ENCODE data around the gene PRDM16.
"Not testable (repeated sequence)": the region's sequence is repeated elsewhere in the genome, so short reads cannot be mapped to it uniquely, and the experiment has no call there.

The PRDM16 gene

GRCh38 chr1:3272321-3273045, 203.5 kb downstream of the PRDM16 start:
- DNase-seq (ENCODE audit: low read depth in 2 of 3, low spot score in 2 of 3), result no peak

- no peak for DNase-seq (ENCODE audit: low read depth in 2 of 3, low spot score in 2 of 3)
These were observed 204.4 kb downstream of the PRDM16 start for GRCh38 chr1:3273447-3273846.

- DNase-seq (ENCODE audit: low read depth in 2 of 3, low spot score in 2 of 3), result no peak
These were observed 206.0 kb downstream of the PRDM16 start for GRCh38 chr1:3274972-3275371.

DNA sequence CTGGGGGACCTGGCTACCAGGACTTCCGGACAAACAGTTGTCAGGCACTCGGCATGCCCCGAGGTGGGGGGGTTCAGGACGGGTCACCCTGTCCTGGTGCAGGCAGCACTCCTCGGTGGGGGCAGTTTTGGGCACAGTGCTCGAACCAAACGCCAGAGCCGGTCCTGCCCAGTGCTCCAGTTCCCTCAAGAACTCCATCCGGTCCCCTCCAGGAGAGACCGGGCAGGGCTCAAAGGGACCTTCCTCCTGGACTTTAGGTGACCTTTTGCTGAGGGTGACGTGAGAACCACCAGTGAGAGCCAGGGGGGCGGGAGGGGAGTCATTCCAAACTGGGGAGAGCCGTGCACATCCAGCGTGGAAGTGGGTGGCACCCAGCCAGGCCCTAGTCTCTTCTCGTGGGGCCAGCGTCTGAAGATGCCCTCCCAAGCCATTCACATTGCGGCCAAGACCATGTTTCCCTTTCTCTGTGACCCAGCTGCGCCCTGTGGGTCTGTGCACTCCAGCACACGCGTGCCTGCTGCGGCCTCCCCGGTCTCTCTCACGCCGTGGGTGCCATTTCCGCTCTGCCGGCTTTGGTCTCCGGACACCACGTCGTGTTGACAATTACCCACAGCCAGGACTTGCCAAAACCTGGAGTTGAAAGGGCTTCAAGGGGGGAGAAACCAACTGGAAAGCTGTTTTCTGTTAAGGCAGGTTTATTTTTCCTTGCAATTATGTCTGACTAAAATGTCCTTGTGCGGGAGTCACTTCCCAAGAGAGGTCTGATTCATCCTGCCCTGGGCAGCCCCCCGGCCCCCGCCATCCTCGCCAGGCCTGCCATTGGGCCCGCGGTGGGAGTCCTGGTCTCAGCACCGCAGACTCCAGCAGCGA, 206.7 kb downstream of the PRDM16 start:
- DNase-seq (ENCODE audit: low read depth in 2 of 3, low spot score in 2 of 3), result no peak

GRCh38 chr1:3276341-3276800, 207.4 kb downstream of the PRDM16 start:
- no peak for DNase-seq (ENCODE audit: low read depth in 2 of 3, low spot score in 2 of 3)

GRCh38 chr1:3277011-3277471, 208.0 kb downstream of the PRDM16 start:
- no peak for DNase-seq (ENCODE audit: low read depth in 2 of 3, low spot score in 2 of 3)

DNA sequence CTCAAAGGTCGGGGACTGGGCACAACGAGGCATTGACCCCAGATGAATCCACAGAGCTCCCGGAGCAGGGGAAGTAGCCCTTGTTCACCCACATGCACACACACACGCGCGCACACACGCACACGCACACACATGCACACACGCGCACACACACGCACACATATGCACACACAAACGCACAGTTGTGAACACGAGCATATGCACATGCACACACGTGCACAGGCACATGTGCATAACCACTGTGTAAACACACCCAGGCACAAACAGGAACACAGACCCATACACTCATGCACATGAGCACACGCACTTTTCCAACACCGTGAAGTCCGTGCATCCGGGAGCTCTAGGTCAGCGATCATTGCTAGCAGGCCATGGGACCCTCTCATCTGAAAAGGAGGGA, 208.6 kb downstream of the PRDM16 start:
- no peak for DNase-seq (ENCODE audit: low read depth in 2 of 3, low spot score in 2 of 3)

GRCh38 chr1:3278416-3279181, 209.6 kb downstream of the PRDM16 start:
- no peak for DNase-seq (ENCODE audit: low read depth in 2 of 3, low spot score in 2 of 3)

DNA sequence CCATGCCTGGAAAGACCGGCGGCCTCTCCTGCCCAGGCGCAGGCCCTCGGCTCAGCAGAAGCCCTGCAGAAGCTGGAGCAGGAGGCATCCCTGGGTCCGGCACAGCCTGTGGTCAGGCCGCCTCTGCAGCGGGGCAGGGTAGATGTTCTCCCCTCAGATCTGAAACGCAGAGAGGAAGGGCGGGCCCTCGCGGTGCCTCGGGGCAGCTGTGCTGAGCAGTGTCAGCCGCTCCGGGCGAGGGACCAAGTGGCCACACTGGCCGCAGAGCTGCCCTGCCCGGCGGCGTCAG, 210.1 kb downstream of the PRDM16 start:
- DNase-seq (ENCODE audit: low read depth in 2 of 3, low spot score in 2 of 3), result no peak

GRCh38 chr1:3281735-3282134, 212.7 kb downstream of the PRDM16 start:
- no peak for DNase-seq (ENCODE audit: low read depth in 2 of 3, low spot score in 2 of 3)

- DNase-seq (ENCODE audit: low read depth in 2 of 3, low spot score in 2 of 3), result no peak
These were observed 213.2 kb downstream of the PRDM16 start for GRCh38 chr1:3282186-3282585.

- no peak for DNase-seq (ENCODE audit: low read depth in 2 of 3, low spot score in 2 of 3)
These were observed 213.8 kb downstream of the PRDM16 start for GRCh38 chr1:3282656-3283430.

GRCh38 chr1:3283849-3284248, 214.8 kb downstream of the PRDM16 start:
- DNase-seq (ENCODE audit: low read depth in 2 of 3, low spot score in 2 of 3), result no peak

DNA sequence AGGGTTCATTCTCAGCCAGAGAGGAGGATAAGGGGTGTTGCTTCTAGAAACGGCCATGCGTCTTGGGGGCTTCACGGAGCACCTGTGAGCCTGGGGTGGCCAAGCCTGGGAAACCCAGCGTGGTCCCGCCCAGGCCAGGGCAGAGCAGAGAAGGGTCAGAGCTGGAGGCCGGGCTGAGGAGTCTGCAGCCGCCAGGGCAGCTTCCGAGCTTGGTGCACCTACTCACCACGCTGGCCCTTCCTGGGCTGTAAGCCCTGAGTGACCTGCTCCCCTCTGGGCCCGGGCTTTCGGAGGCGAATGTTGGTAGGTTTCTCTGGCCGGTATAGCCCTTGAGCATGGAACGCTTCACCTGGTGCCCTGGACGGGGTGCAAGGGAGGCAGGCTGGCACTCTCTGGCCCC, 215.7 kb downstream of the PRDM16 start:
- DNase-seq (ENCODE audit: low read depth in 2 of 3, low spot score in 2 of 3), result no peak

DNA sequence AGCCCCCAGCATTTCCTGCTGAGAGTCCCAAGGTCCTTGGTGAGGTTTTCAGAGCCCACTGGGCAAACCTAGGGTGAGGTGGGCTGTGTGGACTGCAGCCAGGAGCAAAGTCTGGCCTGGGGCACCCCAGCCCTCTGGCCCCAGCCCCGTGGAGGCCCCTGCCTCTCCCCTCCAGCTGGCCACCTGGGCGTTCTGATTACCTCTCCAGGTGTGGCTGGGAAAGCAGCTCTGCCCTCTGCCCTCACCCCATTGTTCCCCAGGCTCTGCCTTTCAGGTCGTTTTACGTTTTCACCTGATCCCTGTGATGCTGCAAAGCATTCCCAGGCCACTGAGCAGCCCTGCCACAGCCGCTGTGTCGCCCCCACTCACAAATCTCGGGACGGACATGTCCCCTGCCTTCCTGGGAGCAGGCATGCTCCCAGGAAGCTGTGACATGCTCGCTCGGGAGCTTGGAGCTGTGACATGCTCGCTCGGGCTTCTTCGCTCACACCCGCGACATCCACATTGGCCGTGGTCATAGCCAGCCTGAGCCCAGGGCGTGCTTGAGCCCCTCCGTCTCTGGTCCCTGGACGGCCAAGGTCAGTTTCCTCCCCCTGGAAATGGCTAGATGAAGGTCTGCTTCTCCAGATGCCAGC, 216.2 kb downstream of the PRDM16 start:
- DNase-seq (ENCODE audit: low read depth in 2 of 3, low spot score in 2 of 3), result no peak

- DNase-seq (ENCODE audit: low read depth in 2 of 3, low spot score in 2 of 3), result not testable (repeated sequence)
These were observed 218.1 kb downstream of the PRDM16 start for GRCh38 chr1:3287095-3287494.

DNA sequence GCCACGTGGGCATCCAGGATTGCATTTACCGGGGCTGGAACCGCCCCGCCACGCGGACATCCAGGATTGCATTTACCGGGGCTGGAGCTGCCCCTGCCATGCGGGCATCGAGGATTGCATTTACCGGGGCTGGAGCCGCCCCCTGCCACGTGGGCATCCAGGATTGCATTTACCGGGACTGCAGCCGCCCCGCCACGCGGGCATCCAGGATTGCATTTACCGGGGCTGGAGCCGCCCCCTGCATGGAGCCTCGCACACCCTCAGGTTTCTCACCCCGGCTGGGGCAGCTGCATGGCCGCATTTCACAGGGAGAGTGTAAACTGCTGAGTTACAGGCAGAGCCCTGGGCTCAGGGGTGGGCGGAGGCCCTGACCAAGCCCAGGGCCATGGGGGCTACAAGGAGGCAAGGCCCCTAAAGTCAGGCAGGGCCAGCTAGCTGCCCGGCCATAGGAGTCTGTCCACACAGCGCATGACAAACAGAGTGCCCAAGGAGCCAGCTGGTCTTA, 218.7 kb downstream of the PRDM16 start:
- DNase-seq (ENCODE audit: low read depth in 2 of 3, low spot score in 2 of 3), result no peak

DNA sequence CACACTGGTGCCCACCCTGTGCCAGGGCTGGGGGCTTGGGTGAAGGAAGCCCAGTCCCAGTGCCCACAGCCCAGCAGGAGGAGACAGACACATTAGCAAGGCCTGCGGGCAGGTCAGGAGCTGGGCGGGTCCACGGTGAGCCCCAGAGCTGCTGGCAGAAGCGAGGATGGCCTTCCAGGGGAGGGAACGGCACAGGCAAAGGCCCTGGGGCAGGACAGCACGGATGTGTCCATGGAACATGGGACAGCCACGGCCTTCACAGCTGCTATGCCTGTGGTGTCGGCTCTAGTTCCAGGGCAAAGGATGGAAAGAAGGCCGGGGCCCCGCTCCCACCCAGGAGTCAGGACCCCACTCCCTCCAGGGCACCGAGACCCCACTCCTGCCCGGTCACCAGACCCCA, 220.5 kb downstream of the PRDM16 start:
- no peak for DNase-seq (ENCODE audit: low read depth in 2 of 3, low spot score in 2 of 3)

DNA sequence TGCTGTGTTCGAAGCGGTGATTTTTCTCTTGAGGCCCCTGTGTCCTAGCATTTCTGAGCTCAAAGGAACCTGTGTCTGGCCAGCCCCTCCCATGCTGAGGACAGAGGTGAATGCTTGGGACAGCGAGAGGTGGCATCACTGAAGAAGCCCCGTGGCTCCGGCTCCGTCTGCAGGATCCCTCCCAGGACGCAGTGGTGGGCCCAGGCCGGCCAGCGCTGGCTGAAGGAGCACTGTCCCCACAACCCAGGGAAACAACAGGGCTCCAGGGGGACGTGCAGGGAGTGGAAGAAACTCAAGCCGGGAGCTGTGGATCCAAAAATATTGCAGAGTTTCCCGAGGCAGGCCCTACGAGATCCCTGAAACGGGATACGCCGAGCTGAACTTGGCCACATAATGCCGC, 221.4 kb downstream of the PRDM16 start:
- DNase-seq (ENCODE audit: low read depth in 2 of 3, low spot score in 2 of 3), result no peak

GRCh38 chr1:3290915-3291314, 221.9 kb downstream of the PRDM16 start:
- no peak for DNase-seq (ENCODE audit: low read depth in 2 of 3, low spot score in 2 of 3)
